Measurements from ENCODE around the gene COL2A1.

DNA sequence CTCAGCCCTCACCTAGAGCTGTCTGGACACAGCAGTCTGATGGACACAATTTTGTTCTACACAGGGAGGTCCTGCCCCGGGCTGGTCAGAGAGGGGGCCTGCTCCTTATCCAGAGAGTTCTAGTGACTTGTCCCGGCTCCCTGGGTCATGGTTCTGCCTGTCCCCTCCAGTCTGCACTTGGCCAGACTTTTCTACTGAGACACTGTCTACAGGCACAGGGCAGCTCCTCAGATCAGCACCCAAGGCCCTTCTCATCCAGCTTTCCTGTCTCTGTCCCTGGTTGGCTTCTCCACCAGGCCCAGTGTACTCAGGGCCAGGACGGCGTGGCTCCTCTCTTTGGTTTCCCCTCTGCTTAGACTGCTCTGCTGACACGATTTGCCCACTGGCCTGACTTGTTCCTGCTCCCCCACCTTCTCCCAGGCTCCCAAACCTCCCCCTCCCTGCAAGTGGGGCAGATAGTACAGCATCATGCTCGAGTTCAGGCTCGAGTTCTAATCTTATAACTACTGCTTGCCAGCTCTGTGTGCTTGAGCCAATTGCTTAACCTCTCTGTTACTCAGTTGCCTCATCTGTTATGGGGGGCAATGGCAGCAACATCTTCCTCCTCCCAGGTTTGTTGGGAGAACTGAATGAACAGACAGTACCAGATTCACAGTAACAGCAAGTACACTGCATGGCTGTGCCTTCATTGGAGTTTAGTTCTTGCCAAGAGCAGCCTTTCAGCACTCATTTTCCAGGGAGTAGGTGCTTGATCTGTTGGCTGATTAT is 22.0 kb upstream of the COL2A1 start:
- TF ChIP-seq TCF4 (CRISPR knock-in tag; IDR thresholded peaks at IDR 0.05; ENCODE audit: borderline replicate concordance) (no peak), ZNF70 (CRISPR knock-in tag; IDR thresholded peaks at IDR 0.05) (no peak), ESRRG (CRISPR knock-in tag; IDR thresholded peaks at IDR 0.05) (no peak), ZFP3 (CRISPR knock-in tag; IDR thresholded peaks at IDR 0.05) (no peak), TOX (CRISPR knock-in tag; IDR thresholded peaks at IDR 0.05; ENCODE audit: borderline replicate concordance) (no peak), GLIS3 (CRISPR knock-in tag; IDR thresholded peaks at IDR 0.05) (no peak), SNAI2 (CRISPR knock-in tag; IDR thresholded peaks at IDR 0.05) (no peak), OSR1 (CRISPR knock-in tag; IDR thresholded peaks at IDR 0.05) (no peak), CSDC2 (CRISPR knock-in tag; IDR thresholded peaks at IDR 0.05) (no peak), ZNF565 (CRISPR knock-in tag; conservative IDR thresholded peaks at IDR 0.05; ENCODE audit: low read depth) (no peak)
- TF ChIP-seq, protein P1, sequence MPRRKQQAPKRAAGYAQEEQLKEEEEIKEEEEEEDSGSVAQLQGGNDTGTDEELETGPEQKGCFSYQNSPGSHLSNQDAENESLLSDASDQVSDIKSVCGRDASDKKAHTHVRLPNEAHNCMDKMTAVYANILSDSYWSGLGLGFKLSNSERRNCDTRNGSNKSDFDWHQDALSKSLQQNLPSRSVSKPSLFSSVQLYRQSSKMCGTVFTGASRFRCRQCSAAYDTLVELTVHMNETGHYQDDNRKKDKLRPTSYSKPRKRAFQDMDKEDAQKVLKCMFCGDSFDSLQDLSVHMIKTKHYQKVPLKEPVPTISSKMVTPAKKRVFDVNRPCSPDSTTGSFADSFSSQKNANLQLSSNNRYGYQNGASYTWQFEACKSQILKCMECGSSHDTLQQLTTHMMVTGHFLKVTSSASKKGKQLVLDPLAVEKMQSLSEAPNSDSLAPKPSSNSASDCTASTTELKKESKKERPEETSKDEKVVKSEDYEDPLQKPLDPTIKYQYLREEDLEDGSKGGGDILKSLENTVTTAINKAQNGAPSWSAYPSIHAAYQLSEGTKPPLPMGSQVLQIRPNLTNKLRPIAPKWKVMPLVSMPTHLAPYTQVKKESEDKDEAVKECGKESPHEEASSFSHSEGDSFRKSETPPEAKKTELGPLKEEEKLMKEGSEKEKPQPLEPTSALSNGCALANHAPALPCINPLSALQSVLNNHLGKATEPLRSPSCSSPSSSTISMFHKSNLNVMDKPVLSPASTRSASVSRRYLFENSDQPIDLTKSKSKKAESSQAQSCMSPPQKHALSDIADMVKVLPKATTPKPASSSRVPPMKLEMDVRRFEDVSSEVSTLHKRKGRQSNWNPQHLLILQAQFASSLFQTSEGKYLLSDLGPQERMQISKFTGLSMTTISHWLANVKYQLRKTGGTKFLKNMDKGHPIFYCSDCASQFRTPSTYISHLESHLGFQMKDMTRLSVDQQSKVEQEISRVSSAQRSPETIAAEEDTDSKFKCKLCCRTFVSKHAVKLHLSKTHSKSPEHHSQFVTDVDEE (CRISPR knock-in tag; IDR thresholded peaks at IDR 0.05), result no peak
